ENCODE data around the gene CIAO3. TPM values are rescaled to one million over a fixed set of nuclear protein-coding genes. Genes with fewer than 3 reads are reported as not detected.

CIAO3 gene
- total and polyA plus RNA-seq, 10 of the 15 experiments (the other 5 are each of a cell fraction or from before 2014, with no cell fraction given): 1.4 to 37.5 (median 30.8) TPM

GRCh38 chr16:684961-685696 is 55.7 kb downstream of the CIAO3 start:
- Histone ChIP-seq H3K4me1 (ENCODE audit: control insufficient read depth, insufficient read depth, low read length) (peaks cover 20% of the 10 kb centered on the region), H4K20me1 (ENCODE audit: control insufficient read depth, insufficient read depth) (peaks cover 6% of the 10 kb centered on the region; the same call in 1 of the 2 replicates), H3K27me3 (replicated peaks in 1 of 2; ENCODE audit: control insufficient read depth in 2 of 2, insufficient read depth in 2 of 2, low read length in 1 of 2) (no peaks in the 10 kb centered on the region), H3K4me2 (ENCODE audit: control insufficient read depth, insufficient read depth) (no peak overlapping the region; the same call in 1 of the 2 replicates), H3K9ac (ENCODE audit: control insufficient read depth, insufficient read depth, low read length) (no peak overlapping the region), H3K9me3 (replicated peaks; ENCODE audit: control insufficient read depth, insufficient read depth, low read length) (no peaks in the 10 kb centered on the region), H3K4me3 (no peak overlapping the region), H3K27ac (ENCODE audit: control insufficient read depth, insufficient read depth) (no peak overlapping the region), H2AFZ (ENCODE audit: control insufficient read depth, low read depth, low read length) (no peak overlapping the region), H3K36me3 (ENCODE audit: control insufficient read depth in 2 of 2, insufficient read depth in 2 of 2, low read length in 1 of 2) (peaks cover 6 to 14% of the 10 kb centered on the region in 2 experiments; a peak in 2 of 4 replicates), H3K79me2 (ENCODE audit: control insufficient read depth, insufficient read depth, low read length) (peaks cover 34% of the 10 kb centered on the region)
- POLR2A ChIA-PET: no interaction called here
- intact Hi-C loops (cut with micrococcal nuclease; ENCODE audit: unreplicated experiment): loop anchor here (2.0 to 5.0 kb wide), 3 partner anchors 36 to 158 kb away; partner anchors contain the start of genes ANTKMT, CAPN15 and METTL26
- ATAC-seq: no peak
- DNase-seq (ENCODE audit: low read depth, low spot score): no peak
- CTCF ChIA-PET: no interaction called here
- RAD21 ChIA-PET (ENCODE audit: unreplicated experiment): no interaction called here
- SMC1A ChIA-PET (ENCODE audit: uncharacterized antibody, unreplicated experiment): no interaction called here
- FAIRE-seq: no peak
- no TSS peak for BruUV-seq (replicated peaks)
- TF ChIP-seq POLR2A (IDR thresholded peaks at IDR 0.05; ENCODE audit: low read depth, low read length) (peak; percentile 58), TARDBP (IDR thresholded peaks at IDR 0.05; ENCODE audit: borderline replicate concordance) (no peak)
- WGBS (ENCODE audit: insufficient coverage, insufficient replicate concordance, low lambda C conversion rate, missing lambda C conversion rate): 97% methylated on average over 49 of the region's 61 CpGs
- in situ Hi-C loops (cut with MboI): no loop called here

DNA sequence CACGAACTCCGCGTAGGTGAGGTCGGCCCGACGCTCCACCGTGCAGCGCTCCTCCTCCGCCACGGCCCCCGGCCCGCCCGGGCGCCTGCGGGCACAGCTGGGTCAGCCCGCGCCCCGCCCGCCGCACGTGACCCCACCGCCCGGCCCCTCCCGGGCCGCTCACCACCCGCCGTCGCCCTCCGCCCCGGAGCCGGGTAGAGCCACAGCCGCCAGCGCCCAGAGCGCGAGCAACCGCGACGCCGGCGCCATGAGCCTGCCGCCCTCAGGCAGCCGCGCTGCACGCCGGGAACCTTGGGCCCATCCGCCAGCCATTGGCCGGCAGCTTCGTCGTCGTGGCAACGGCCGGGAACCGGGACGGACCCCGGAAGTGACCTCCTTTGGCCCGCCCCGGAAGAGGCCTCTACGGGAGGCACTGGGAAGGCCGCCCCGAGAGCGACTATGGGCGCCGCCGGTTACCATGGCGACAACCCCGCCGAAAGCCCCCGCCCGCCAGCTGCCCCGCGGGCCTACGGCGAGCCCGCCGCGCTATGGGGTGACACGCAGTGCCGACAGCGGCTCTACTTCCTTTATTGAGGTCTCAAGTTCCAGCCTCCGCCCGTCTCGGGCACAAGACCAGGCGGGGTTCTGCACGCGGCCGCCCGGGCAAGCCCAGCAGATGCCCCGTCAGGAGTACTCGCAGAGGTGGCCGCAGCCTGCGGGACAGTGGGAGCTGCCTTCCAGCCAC is 56.6 kb downstream of the CIAO3 start, which contains the start of gene JMJD8:
JMJD8 (minus strand) TSS at position 264 of the 724 bp plus-strand sequence; CDS start at position 249, 15 bp downstream.
- CTCF ChIA-PET: interaction anchor here (0.8 kb wide), 1 partner anchor 36 kb away, joined by 3 read pairs; no protein-coding TSS in a partner anchor
- BruUV-seq (replicated peaks): no TSS peak
- Histone ChIP-seq H3K79me2 (ENCODE audit: control insufficient read depth, insufficient read depth, low read length) (peaks cover 26% of the 10 kb centered on the region), H3K27me3 (replicated peaks in 1 of 2; ENCODE audit: control insufficient read depth in 2 of 2, insufficient read depth in 2 of 2, low read length in 1 of 2) (no peaks in the 10 kb centered on the region), H3K4me2 (ENCODE audit: control insufficient read depth, insufficient read depth) (peak within 1 kb of the TSS; percentile 90), H3K27ac (ENCODE audit: control insufficient read depth, insufficient read depth) (peak within 1 kb of the TSS; percentile 44; the same call in 1 of the 2 replicates), H3K36me3 (ENCODE audit: control insufficient read depth in 2 of 2, insufficient read depth in 2 of 2, low read length in 1 of 2) (peaks cover 6 to 14% of the 10 kb centered on the region in 2 experiments; a peak in 2 of 4 replicates), H3K4me1 (ENCODE audit: control insufficient read depth, insufficient read depth, low read length) (peaks cover 16% of the 10 kb centered on the region), H2AFZ (ENCODE audit: control insufficient read depth, low read depth, low read length) (peak within 1 kb of the TSS; percentile 37; the same call in 1 of the 2 replicates), H3K9ac (ENCODE audit: control insufficient read depth, insufficient read depth, low read length) (peak within 1 kb of the TSS; percentile 61), H3K9me3 (replicated peaks; ENCODE audit: control insufficient read depth, insufficient read depth, low read length) (no peaks in the 10 kb centered on the region), H4K20me1 (ENCODE audit: control insufficient read depth, insufficient read depth) (peaks cover 6% of the 10 kb centered on the region; the same call in 1 of the 2 replicates), H3K4me3 (peak within 1 kb of the TSS; percentile 67)
- in situ Hi-C loops (cut with MboI) (no loop called here), intact Hi-C loops (cut with micrococcal nuclease; ENCODE audit: unreplicated experiment) (loop anchor here (2.0 to 5.0 kb wide), 3 partner anchors 37 to 157 kb away; partner anchors contain the start of genes ANTKMT, CAPN15 and METTL26)
- ATAC-seq: peak; percentile 86
- 2% methylated on average over 66 of the region's 91 CpGs for WGBS (ENCODE audit: insufficient coverage, insufficient replicate concordance, low lambda C conversion rate, missing lambda C conversion rate)
- SMC1A ChIA-PET (ENCODE audit: uncharacterized antibody, unreplicated experiment): no interaction called here
- POLR2A ChIA-PET: interaction anchor here (0.6 to 1.0 kb wide), 2 partner anchors 11 to 30 kb away, joined by 3 to 5 read pairs; no protein-coding TSS in a partner anchor
- RAD21 ChIA-PET (ENCODE audit: unreplicated experiment): no interaction called here
- peak; percentile 94 for FAIRE-seq
- DNase-seq (ENCODE audit: low read depth, low spot score): no peak
- 0 out of 2 replicates have a peak, but pooled peaks have one; percentile 32 for TF ChIP-seq TCF12 (IDR thresholded peaks at IDR 0.05; ENCODE audit: low read depth, low read length)
- TF ChIP-seq, protein P1, sequence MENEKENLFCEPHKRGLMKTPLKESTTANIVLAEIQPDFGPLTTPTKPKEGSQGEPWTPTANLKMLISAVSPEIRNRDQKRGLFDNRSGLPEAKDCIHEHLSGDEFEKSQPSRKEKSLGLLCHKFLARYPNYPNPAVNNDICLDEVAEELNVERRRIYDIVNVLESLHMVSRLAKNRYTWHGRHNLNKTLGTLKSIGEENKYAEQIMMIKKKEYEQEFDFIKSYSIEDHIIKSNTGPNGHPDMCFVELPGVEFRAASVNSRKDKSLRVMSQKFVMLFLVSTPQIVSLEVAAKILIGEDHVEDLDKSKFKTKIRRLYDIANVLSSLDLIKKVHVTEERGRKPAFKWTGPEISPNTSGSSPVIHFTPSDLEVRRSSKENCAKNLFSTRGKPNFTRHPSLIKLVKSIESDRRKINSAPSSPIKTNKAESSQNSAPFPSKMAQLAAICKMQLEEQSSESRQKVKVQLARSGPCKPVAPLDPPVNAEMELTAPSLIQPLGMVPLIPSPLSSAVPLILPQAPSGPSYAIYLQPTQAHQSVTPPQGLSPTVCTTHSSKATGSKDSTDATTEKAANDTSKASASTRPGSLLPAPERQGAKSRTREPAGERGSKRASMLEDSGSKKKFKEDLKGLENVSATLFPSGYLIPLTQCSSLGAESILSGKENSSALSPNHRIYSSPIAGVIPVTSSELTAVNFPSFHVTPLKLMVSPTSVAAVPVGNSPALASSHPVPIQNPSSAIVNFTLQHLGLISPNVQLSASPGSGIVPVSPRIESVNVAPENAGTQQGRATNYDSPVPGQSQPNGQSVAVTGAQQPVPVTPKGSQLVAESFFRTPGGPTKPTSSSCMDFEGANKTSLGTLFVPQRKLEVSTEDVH (IDR thresholded peaks at IDR 0.05; ENCODE audit: low read depth, partially characterized antibody): no peak
- TF ChIP-seq IRF4 (IDR thresholded peaks at IDR 0.05; ENCODE audit: low read depth, low read length): no peak
- TF ChIP-seq NBN (IDR thresholded peaks at IDR 0.05): no peak
- TF ChIP-seq STAT1 (conservative IDR thresholded peaks at IDR 0.05): 0 out of 2 replicates have a peak, but pooled peaks have one; percentile 26
- no peak for TF ChIP-seq RAD21 (IDR thresholded peaks at IDR 0.05; ENCODE audit: insufficient read depth, low read depth, low read length)
- no peak; the same call in 1 of the 2 replicates for TF ChIP-seq ZBED1 (IDR thresholded peaks at IDR 0.05; ENCODE audit: borderline replicate concordance)
- TF ChIP-seq, protein P2, sequence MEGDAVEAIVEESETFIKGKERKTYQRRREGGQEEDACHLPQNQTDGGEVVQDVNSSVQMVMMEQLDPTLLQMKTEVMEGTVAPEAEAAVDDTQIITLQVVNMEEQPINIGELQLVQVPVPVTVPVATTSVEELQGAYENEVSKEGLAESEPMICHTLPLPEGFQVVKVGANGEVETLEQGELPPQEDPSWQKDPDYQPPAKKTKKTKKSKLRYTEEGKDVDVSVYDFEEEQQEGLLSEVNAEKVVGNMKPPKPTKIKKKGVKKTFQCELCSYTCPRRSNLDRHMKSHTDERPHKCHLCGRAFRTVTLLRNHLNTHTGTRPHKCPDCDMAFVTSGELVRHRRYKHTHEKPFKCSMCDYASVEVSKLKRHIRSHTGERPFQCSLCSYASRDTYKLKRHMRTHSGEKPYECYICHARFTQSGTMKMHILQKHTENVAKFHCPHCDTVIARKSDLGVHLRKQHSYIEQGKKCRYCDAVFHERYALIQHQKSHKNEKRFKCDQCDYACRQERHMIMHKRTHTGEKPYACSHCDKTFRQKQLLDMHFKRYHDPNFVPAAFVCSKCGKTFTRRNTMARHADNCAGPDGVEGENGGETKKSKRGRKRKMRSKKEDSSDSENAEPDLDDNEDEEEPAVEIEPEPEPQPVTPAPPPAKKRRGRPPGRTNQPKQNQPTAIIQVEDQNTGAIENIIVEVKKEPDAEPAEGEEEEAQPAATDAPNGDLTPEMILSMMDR (IDR thresholded peaks at IDR 0.05 in 2 of 3, conservative IDR thresholded peaks at IDR 0.05 in 1 of 3; ENCODE audit: control insufficient read depth in 2 of 3, extremely low read depth in 1 of 3, insufficient read depth in 1 of 3, low read depth in 3 of 3, low read length in 3 of 3): no peak

All from GM12878 (cell line).